ENCODE data around the gene DAZAP1. TPM values are rescaled to one million over a fixed set of nuclear protein-coding genes. Genes with fewer than 3 reads are reported as not detected.

Gene DAZAP1
- total RNA-seq, 1 experiment from 2014 or later, result 360 TPM

- TF ChIP-seq E2F1 (CRISPR knock-in tag; IDR thresholded peaks at IDR 0.05), result 0 out of 2 replicates have a peak, but pooled peaks have one; percentile 37
- TF ChIP-seq TEAD4 (CRISPR knock-in tag; IDR thresholded peaks at IDR 0.05), result peak; percentile 58; the same call in 1 of the 2 replicates
- TF ChIP-seq CBFB (CRISPR knock-in tag; IDR thresholded peaks at IDR 0.05; ENCODE audit: low read depth), result peak; percentile 95
- peak; percentile 81 for TF ChIP-seq TEAD1 (CRISPR knock-in tag; IDR thresholded peaks at IDR 0.05)
- 0 out of 2 replicates have a peak, but pooled peaks have one; percentile 27 for TF ChIP-seq GTF2I (CRISPR knock-in tag; conservative IDR thresholded peaks at IDR 0.05)
- peak; percentile 65; the same call in 1 of the 2 replicates for TF ChIP-seq EMX1 (CRISPR knock-in tag; IDR thresholded peaks at IDR 0.05)
- TF ChIP-seq NR3C1 (CRISPR knock-in tag; conservative IDR thresholded peaks at IDR 0.05; ENCODE audit: low read depth), result 0 out of 2 replicates have a peak, but pooled peaks have one; percentile 86
- no peak for TF ChIP-seq JAZF1 (CRISPR knock-in tag; IDR thresholded peaks at IDR 0.05)
- TF ChIP-seq AFF4 (CRISPR knock-in tag; IDR thresholded peaks at IDR 0.05; ENCODE audit: borderline replicate concordance), result no peak
- no peak for TF ChIP-seq ZNF138 (CRISPR knock-in tag; conservative IDR thresholded peaks at IDR 0.05)
- TF ChIP-seq MAX (CRISPR knock-in tag; IDR thresholded peaks at IDR 0.05), result peak; percentile 88
- TF ChIP-seq MYBL2 (CRISPR knock-in tag; IDR thresholded peaks at IDR 0.05), result peak; percentile 71; the same call in 1 of the 2 replicates
- TF ChIP-seq, protein P1, sequence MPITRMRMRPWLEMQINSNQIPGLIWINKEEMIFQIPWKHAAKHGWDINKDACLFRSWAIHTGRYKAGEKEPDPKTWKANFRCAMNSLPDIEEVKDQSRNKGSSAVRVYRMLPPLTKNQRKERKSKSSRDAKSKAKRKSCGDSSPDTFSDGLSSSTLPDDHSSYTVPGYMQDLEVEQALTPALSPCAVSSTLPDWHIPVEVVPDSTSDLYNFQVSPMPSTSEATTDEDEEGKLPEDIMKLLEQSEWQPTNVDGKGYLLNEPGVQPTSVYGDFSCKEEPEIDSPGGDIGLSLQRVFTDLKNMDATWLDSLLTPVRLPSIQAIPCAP (CRISPR knock-in tag; IDR thresholded peaks at IDR 0.05), result peak; percentile 56; the same call in 1 of the 2 replicates
- TF ChIP-seq ATF2 (CRISPR knock-in tag; IDR thresholded peaks at IDR 0.05; ENCODE audit: borderline replicate concordance, low read depth), result no peak
- TF ChIP-seq, protein P2, sequence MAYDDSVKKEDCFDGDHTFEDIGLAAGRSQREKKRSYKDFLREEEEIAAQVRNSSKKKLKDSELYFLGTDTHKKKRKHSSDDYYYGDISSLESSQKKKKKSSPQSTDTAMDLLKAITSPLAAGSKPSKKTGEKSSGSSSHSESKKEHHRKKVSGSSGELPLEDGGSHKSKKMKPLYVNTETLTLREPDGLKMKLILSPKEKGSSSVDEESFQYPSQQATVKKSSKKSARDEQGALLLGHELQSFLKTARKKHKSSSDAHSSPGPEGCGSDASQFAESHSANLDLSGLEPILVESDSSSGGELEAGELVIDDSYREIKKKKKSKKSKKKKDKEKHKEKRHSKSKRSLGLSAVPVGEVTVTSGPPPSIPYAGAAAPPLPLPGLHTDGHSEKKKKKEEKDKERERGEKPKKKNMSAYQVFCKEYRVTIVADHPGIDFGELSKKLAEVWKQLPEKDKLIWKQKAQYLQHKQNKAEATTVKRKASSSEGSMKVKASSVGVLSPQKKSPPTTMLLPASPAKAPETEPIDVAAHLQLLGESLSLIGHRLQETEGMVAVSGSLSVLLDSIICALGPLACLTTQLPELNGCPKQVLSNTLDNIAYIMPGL (CRISPR knock-in tag; IDR thresholded peaks at IDR 0.05), result peak; percentile 100
- TF ChIP-seq RELA (CRISPR knock-in tag; IDR thresholded peaks at IDR 0.05; ENCODE audit: borderline replicate concordance), result no peak
- peak; percentile 94 for TF ChIP-seq FOXK1 (CRISPR knock-in tag; IDR thresholded peaks at IDR 0.05)
- TF ChIP-seq STAT6 (CRISPR knock-in tag; conservative IDR thresholded peaks at IDR 0.05; ENCODE audit: low read depth), result no peak
- peak; percentile 72; the same call in 1 of the 2 replicates for TF ChIP-seq E2F5 (CRISPR knock-in tag; IDR thresholded peaks at IDR 0.05)
- peak; percentile 56 for TF ChIP-seq MLX (CRISPR knock-in tag; IDR thresholded peaks at IDR 0.05)
- TF ChIP-seq, protein P3, sequence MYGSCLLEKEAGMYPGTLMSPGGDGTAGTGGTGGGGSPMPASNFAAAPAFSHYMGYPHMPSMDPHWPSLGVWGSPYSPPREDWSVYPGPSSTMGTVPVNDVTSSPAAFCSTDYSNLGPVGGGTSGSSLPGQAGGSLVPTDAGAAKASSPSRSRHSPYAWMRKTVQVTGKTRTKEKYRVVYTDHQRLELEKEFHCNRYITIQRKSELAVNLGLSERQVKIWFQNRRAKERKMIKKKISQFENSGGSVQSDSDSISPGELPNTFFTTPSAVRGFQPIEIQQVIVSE (CRISPR knock-in tag; IDR thresholded peaks at IDR 0.05; ENCODE audit: borderline replicate concordance), result no peak
- peak; percentile 87 for TF ChIP-seq ZNF232 (CRISPR knock-in tag; IDR thresholded peaks at IDR 0.05)
- TF ChIP-seq SMAD4 (CRISPR knock-in tag; IDR thresholded peaks at IDR 0.05), result no peak
These were observed 23.9 kb upstream of the DAZAP1 start, which contains the start of gene NDUFS7 (continued) for GRCh38 chr19:1383312-1384084.
